Measurements from ENCODE around the gene TMEM255B.

GRCh38 chr13:113832205-113832604 is 73.2 kb downstream of the TMEM255B start:
- no peak for TF ChIP-seq CTCF (IDR thresholded peaks at IDR 0.05; ENCODE audit: low read length)
- no peak for TF ChIP-seq EZH2 (optimal IDR thresholded peaks at IDR 0.05; ENCODE audit: low read depth, low read length)
